ENCODE measurements around the gene CLINT1.

- TF ChIP-seq CTCF (IDR thresholded peaks at IDR 0.05) (no peak), POLR2A (IDR thresholded peaks at IDR 0.05) (no peak)
Measured at GRCh38 chr5:157903117-157903450, 44.1 kb upstream of the CLINT1 start.

Data from adrenal gland (tissue), 5 donors.